HepG2 (cell line): ENCODE results near the gene HDAC4. TPM values are rescaled to one million over a fixed set of nuclear protein-coding genes. Genes with fewer than 3 reads are reported as not detected.

ENCODE experiments used
- ATAC-seq: fragments of 200-7000 bp; cut with Tn5 transposase; 3 replicates; pipeline ENCODE4 v1.9.1; 2020; ENCODE audit warnings: mild to moderate bottlenecking, moderate library complexity
- BruUV-seq: library from RNA; stranded (reverse); fragments of 400-500 nt; replicated peaks from 2 replicates; lab custom pipeline; 2021; lab: Mats Ljungman, UMichigan
- CTCF ChIA-PET: fragments of 300-600 bp; formaldehyde crosslinking; extraction: SDS; loops from one replicate; lab custom pipeline; 2021; ENCODE audit warnings: low total read pairs, inconsistent platforms, low intra/inter-chr PET ratio; lab: Yijun Ruan, JAX
- POLR2A ChIA-PET: fragments of 350-600 bp; sonication (Branson Sonifier 250); formaldehyde crosslinking; loops from one replicate; lab custom pipeline; 2020; ENCODE audit warnings: antibody characterized with exemption, inconsistent platforms; lab: Yijun Ruan, JAX
- DNase-seq: peaks from one replicate; pipeline ENCODE4 v3.0.0-alpha.2; 2015; ENCODE audit warnings: low spot score
- FAIRE-seq: peaks from 3 replicates; lab custom pipeline; 2011; peaks lifted over from hg19 to GRCh38; lab: Jason Lieb, UNC
- H2AFZ ChIP-seq: one replicate; pipeline ENCODE4 v1.6.1; 2011; ENCODE audit warnings: low read length, inconsistent platforms
- H3K27ac ChIP-seq: fragments of 300-600 bp; 3 replicates; pipeline ENCODE4 v1.8.0; 2011; ENCODE audit warnings: mixed run types, mild to moderate bottlenecking, mixed read lengths, low read length, inconsistent platforms; ENCODE audit not compliant: insufficient read depth; ENCODE audit errors: extremely low read length
- H3K27me3 ChIP-seq, 2 experiments: fragments of 200-600 bp in 1 of 2; 2 replicates in 1 of 2; 3 replicates in 1 of 2; pipeline versions ENCODE4 v1.6.0 to v1.8.0; 2011; ENCODE audit warnings: low read length in 2 of 2, mild to moderate bottlenecking in 2 of 2, moderate library complexity in 2 of 2, inconsistent platforms in 1 of 2; ENCODE audit not compliant: insufficient read depth in 2 of 2, control insufficient read depth in 1 of 2
- H3K36me3 ChIP-seq, 2 experiments: fragments of 200-600 bp in 1 of 2; replicated peaks in 1 of 2; 2 replicates in 1 of 2; 3 replicates in 1 of 2; pipeline versions ENCODE4 v1.5.1 to v1.8.0; 2011; ENCODE audit warnings: low read length in 2 of 2, inconsistent platforms in 1 of 2; ENCODE audit not compliant: insufficient read depth in 2 of 2, control insufficient read depth in 1 of 2
- H3K4me1 ChIP-seq: 2 replicates; pipeline ENCODE4 v1.5.1; 2012; ENCODE audit warnings: low read length, inconsistent platforms; ENCODE audit not compliant: insufficient read depth
- H3K4me2 ChIP-seq: 2 replicates; pipeline ENCODE4 v1.6.0; 2011; ENCODE audit warnings: low read depth, low read length, inconsistent platforms
- H3K4me3 ChIP-seq, 3 experiments: fragments of 200-600 bp in 1 of 3; sonication (generic), shearing (Covaris generic) in 1 of 3; replicated peaks in 1 of 3; 2 replicates each; pipeline ENCODE4 v1.5.1; 2011 to 2016; ENCODE audit warnings: low read length in 3 of 3, inconsistent platforms in 2 of 3, low read depth in 2 of 3, mild to moderate bottlenecking in 2 of 3, control low read depth in 1 of 3, mixed read lengths in 1 of 3; ENCODE audit not compliant: insufficient read depth in 1 of 3
- H3K79me2 ChIP-seq: one replicate; pipeline ENCODE4 v1.6.1; 2011; ENCODE audit warnings: low read length, inconsistent platforms; ENCODE audit not compliant: insufficient read depth
- H3K9ac ChIP-seq: 2 replicates; pipeline ENCODE4 v1.6.0; 2011; ENCODE audit warnings: mild to moderate bottlenecking, low read depth, low read length, inconsistent platforms; ENCODE audit not compliant: insufficient read depth
- H3K9me3 ChIP-seq: 2 replicates; pipeline ENCODE4 v1.5.1; 2012; ENCODE audit warnings: mild to moderate bottlenecking, low read length
- H4K20me1 ChIP-seq: 2 replicates; pipeline ENCODE4 v1.6.0; 2011; ENCODE audit warnings: inconsistent platforms, mild to moderate bottlenecking, low read length, moderate library complexity; ENCODE audit not compliant: insufficient read depth
- KDM1A ChIP-seq: IDR thresholded peaks from 2 replicates; pipeline ENCODE4 v1.6.1; 2016; ENCODE audit warnings: missing compliant biosample characterization
- KDM4B ChIP-seq: sonication (generic); formaldehyde crosslinking; IDR thresholded peaks from 2 replicates; pipeline ENCODE4 v1.4.0; 2020; ENCODE audit warnings: missing genetic modification reagents
- MTA1 ChIP-seq: sonication (generic); formaldehyde crosslinking; IDR thresholded peaks from 2 replicates; pipeline ENCODE4 v1.4.0; 2020; ENCODE audit warnings: missing genetic modification reagents, mild to moderate bottlenecking, borderline replicate concordance
- SOX5 ChIP-seq: IDR thresholded peaks from 2 replicates; pipeline ENCODE4 v1.6.1; 2016; ENCODE audit warnings: borderline replicate concordance
- ZNF234 ChIP-seq: sonication (generic); formaldehyde crosslinking; conservative IDR thresholded peaks from 2 replicates; pipeline ENCODE4 v1.5.1; 2020; ENCODE audit warnings: mild to moderate bottlenecking, missing genetic modification reagents
- ZNF24 ChIP-seq: fragments of 450-650 bp; IDR thresholded peaks from 2 replicates; pipeline ENCODE4 v1.6.1; 2017; ENCODE audit warnings: antibody characterized with exemption, mild to moderate bottlenecking
- ZNF30 ChIP-seq: sonication (generic); formaldehyde crosslinking; IDR thresholded peaks from 2 replicates; pipeline ENCODE4 v1.5.0; 2020; ENCODE audit warnings: mild to moderate bottlenecking, missing genetic modification reagents
- ZNF337 ChIP-seq: sonication (generic); formaldehyde crosslinking; IDR thresholded peaks from 2 replicates; pipeline ENCODE4 v1.5.1; 2020; ENCODE audit warnings: missing genetic modification reagents, low read depth, mild to moderate bottlenecking, borderline replicate concordance
- ZNF550 ChIP-seq: sonication (generic); formaldehyde crosslinking; IDR thresholded peaks from 2 replicates; pipeline ENCODE4 v1.4.0; 2020; ENCODE audit warnings: mild to moderate bottlenecking, missing genetic modification reagents, borderline replicate concordance
- ZNF850 ChIP-seq: sonication (generic); formaldehyde crosslinking; conservative IDR thresholded peaks from 2 replicates; pipeline ENCODE4 v1.9.0; 2021; ENCODE audit warnings: mild to moderate bottlenecking, missing genetic modification reagents
- ZNF878 ChIP-seq: sonication (generic); formaldehyde crosslinking; IDR thresholded peaks from 2 replicates; pipeline ENCODE4 v1.8.1; 2023; ENCODE audit warnings: mild to moderate bottlenecking, missing genetic modification reagents, moderate library complexity
- WGBS: methylation state at CpG from one replicate; pipeline ENCODE4 v1.1.6; 2017; ENCODE audit warnings: low lambda C conversion rate; 5-methylcytosine and 5-hydroxymethylcytosine counted together
- in situ Hi-C: cut with HindIII; loops from 2 replicates; pipeline ENCODE4 v1.10.0; 2017; ENCODE audit warnings: low pct_unique_long_range_greater_than_20kb; ENCODE audit not compliant: extremely low pct_ligation_motif_present
- intact Hi-C: fragments of 100-400 bp; cut with micrococcal nuclease; formaldehyde crosslinking; loops from one replicate; pipeline ENCODE4 v1.10.0; 2022; ENCODE audit not compliant: unreplicated experiment
- polyA plus RNA-seq, 8 experiments: library from polyadenylated mRNA; depleted of rRNA in 3 of 8; stranded (reverse) in 7 of 8; unstranded in 1 of 8; fragments of >200 nt; fragmentation: Illumina TruSeq in 4 of 8; extraction: Trizol in 4 of 8; gene quantifications; 2 replicates each; pipeline versions ENCODE4 v1.2.1 to v1.2.3, GENCODE V29; 2011 to 2016; ENCODE audit warnings: low read depth in 4 of 8, missing spikeins in 1 of 8, mixed read lengths in 1 of 8; ENCODE audit not compliant: insufficient read depth in 1 of 8
- total RNA-seq, 5 experiments: library from RNA; depleted of rRNA; stranded (reverse); fragments of >200 nt; fragmentation: Illumina TruSeq; extraction: Trizol; gene quantifications; 2 replicates each; pipeline ENCODE4 v1.2.3, GENCODE V29; 2016; ENCODE audit warnings: low read depth in 1 of 5
- TF ChIP-seq, protein P1 (sequence below): sonication (generic); formaldehyde crosslinking; IDR thresholded peaks from 2 replicates; pipeline ENCODE4 v1.5.1; 2020; ENCODE audit warnings: mild to moderate bottlenecking, missing genetic modification reagents, borderline replicate concordance
- TF ChIP-seq, protein P2 (sequence below): sonication (generic); formaldehyde crosslinking; IDR thresholded peaks from 2 replicates; pipeline ENCODE4 v1.4.0; 2020; ENCODE audit warnings: missing genetic modification reagents
- TF ChIP-seq, protein P3 (sequence below): sonication (generic); formaldehyde crosslinking; IDR thresholded peaks from 2 replicates; pipeline ENCODE4 v1.4.0; 2020; ENCODE audit warnings: missing genetic modification reagents, borderline replicate concordance
- TF ChIP-seq, protein P4 (sequence below): fragments of 450-650 bp; IDR thresholded peaks from 2 replicates; pipeline ENCODE4 v1.6.1; 2017
- TF ChIP-seq, protein P5 (sequence below): sonication (generic); formaldehyde crosslinking; IDR thresholded peaks from 2 replicates; pipeline ENCODE4 v1.4.0; 2020; ENCODE audit warnings: missing genetic modification reagents

The HDAC4 gene
- total and polyA plus RNA-seq, 2 of the 13 experiments (the other 11 are each of a cell fraction or from before 2014, with no cell fraction given): 10.1 to 11.5 TPM

DNA sequence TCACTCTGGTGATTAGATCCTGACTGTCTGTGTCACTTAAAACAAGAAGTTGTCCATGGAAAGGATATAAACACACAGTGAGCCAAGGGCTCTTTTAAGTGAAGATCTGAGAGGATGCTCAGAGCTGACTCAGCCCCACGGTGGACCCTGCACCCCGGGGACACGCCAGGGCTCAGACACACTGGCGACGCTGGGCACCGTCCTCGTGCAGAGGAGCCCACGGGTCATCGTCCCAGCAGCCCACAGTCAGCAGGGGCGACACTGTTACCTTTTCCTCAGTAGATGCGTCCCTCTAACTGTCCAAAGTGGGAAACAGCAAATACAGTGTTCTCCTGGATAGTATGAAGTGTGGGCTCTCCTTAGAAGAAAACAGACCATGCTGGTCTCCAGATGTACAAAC lies 225.6 kb downstream of the HDAC4 start:
- no peak overlapping the region for H3K4me2 ChIP-seq
- H4K20me1 ChIP-seq: no peaks in the 10 kb centered on the region
- no peak overlapping the region for H3K27ac ChIP-seq
- H3K9ac ChIP-seq: no peak overlapping the region
- ATAC-seq: no peak
- no TSS peak for BruUV-seq
- 98% methylated on average over 11 of the region's 11 CpGs for WGBS
- DNase-seq: no peak
- H2AFZ ChIP-seq: no peak overlapping the region
- CTCF ChIA-PET: no interaction called here
- no peak for FAIRE-seq
- in situ Hi-C loops: no loop called here
- no peaks in the 10 kb centered on the region for H3K79me2 ChIP-seq
- intact Hi-C loops: no loop called here
- H3K9me3 ChIP-seq: peaks cover 17% of the 10 kb centered on the region
- POLR2A ChIA-PET: no interaction called here
- no peak overlapping the region for H3K4me3 ChIP-seq
- H3K4me1 ChIP-seq: no peaks in the 10 kb centered on the region
- peaks cover 6 to 34% of the 10 kb centered on the region in 2 experiments; a peak in 3 of 5 replicates for H3K36me3 ChIP-seq
- no peaks in the 10 kb centered on the region for H3K27me3 ChIP-seq
- TF ChIP-seq MTA1 (no peak), KDM4B (CRISPR knock-in tag) (no peak), ZNF878 (CRISPR knock-in tag) (no peak), ZNF30 (no peak), ZNF337 (no peak), ZNF24 (no peak), ZNF234 (CRISPR knock-in tag) (no peak), ZNF550 (CRISPR knock-in tag) (no peak), SOX5 (CRISPR knock-in tag) (no peak), KDM1A (CRISPR knock-in tag) (no peak), ZNF850 (CRISPR knock-in tag) (no peak)
- TF ChIP-seq, protein P1, sequence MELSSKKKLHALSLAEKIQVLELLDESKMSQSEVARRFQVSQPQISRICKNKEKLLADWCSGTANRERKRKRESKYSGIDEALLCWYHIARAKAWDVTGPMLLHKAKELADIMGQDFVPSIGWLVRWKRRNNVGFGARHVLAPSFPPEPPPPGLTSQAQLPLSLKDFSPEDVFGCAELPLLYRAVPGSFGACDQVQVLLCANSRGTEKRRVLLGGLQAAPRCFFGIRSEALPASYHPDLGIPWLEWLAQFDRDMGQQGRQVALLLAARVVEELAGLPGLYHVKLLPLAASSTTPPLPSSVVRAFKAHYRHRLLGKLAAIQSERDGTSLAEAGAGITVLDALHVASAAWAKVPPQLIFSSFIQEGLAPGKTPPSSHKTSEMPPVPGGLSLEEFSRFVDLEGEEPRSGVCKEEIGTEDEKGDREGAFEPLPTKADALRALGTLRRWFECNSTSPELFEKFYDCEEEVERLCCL (CRISPR knock-in tag): no peak
- TF ChIP-seq, protein P2, sequence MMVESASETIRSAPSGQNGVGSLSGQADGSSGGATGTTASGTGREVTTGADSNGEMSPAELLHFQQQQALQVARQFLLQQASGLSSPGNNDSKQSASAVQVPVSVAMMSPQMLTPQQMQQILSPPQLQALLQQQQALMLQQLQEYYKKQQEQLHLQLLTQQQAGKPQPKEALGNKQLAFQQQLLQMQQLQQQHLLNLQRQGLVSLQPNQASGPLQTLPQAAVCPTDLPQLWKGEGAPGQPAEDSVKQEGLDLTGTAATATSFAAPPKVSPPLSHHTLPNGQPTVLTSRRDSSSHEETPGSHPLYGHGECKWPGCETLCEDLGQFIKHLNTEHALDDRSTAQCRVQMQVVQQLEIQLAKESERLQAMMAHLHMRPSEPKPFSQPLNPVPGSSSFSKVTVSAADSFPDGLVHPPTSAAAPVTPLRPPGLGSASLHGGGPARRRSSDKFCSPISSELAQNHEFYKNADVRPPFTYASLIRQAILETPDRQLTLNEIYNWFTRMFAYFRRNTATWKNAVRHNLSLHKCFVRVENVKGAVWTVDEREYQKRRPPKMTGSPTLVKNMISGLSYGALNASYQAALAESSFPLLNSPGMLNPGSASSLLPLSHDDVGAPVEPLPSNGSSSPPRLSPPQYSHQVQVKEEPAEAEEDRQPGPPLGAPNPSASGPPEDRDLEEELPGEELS (CRISPR knock-in tag): no peak
- TF ChIP-seq, protein P3, sequence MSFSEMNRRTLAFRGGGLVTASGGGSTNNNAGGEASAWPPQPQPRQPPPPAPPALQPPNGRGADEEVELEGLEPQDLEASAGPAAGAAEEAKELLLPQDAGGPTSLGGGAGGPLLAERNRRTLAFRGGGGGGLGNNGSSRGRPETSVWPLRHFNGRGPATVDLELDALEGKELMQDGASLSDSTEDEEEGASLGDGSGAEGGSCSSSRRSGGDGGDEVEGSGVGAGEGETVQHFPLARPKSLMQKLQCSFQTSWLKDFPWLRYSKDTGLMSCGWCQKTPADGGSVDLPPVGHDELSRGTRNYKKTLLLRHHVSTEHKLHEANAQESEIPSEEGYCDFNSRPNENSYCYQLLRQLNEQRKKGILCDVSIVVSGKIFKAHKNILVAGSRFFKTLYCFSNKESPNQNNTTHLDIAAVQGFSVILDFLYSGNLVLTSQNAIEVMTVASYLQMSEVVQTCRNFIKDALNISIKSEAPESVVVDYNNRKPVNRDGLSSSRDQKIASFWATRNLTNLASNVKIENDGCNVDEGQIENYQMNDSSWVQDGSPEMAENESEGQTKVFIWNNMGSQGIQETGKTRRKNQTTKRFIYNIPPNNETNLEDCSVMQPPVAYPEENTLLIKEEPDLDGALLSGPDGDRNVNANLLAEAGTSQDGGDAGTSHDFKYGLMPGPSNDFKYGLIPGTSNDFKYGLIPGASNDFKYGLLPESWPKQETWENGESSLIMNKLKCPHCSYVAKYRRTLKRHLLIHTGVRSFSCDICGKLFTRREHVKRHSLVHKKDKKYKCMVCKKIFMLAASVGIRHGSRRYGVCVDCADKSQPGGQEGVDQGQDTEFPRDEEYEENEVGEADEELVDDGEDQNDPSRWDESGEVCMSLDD: no peak
- TF ChIP-seq, protein P4, sequence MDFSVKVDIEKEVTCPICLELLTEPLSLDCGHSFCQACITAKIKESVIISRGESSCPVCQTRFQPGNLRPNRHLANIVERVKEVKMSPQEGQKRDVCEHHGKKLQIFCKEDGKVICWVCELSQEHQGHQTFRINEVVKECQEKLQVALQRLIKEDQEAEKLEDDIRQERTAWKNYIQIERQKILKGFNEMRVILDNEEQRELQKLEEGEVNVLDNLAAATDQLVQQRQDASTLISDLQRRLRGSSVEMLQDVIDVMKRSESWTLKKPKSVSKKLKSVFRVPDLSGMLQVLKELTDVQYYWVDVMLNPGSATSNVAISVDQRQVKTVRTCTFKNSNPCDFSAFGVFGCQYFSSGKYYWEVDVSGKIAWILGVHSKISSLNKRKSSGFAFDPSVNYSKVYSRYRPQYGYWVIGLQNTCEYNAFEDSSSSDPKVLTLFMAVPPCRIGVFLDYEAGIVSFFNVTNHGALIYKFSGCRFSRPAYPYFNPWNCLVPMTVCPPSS: no peak
- TF ChIP-seq, protein P5, sequence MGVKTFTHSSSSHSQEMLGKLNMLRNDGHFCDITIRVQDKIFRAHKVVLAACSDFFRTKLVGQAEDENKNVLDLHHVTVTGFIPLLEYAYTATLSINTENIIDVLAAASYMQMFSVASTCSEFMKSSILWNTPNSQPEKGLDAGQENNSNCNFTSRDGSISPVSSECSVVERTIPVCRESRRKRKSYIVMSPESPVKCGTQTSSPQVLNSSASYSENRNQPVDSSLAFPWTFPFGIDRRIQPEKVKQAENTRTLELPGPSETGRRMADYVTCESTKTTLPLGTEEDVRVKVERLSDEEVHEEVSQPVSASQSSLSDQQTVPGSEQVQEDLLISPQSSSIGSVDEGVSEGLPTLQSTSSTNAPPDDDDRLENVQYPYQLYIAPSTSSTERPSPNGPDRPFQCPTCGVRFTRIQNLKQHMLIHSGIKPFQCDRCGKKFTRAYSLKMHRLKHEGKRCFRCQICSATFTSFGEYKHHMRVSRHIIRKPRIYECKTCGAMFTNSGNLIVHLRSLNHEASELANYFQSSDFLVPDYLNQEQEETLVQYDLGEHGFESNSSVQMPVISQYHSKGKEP (CRISPR knock-in tag): no peak
